Measurements from ENCODE around the gene AURKB. TPM values are rescaled to one million over a fixed set of nuclear protein-coding genes. Genes with fewer than 3 reads are reported as not detected.
"Not testable (repeated sequence)": the region's sequence is repeated elsewhere in the genome, so short reads cannot be mapped to it uniquely, and the experiment has no call there.

AURKB gene
- total and polyA plus RNA-seq, 4 donors = 2.1 to 5.7 (median 3.7) TPM

DNA sequence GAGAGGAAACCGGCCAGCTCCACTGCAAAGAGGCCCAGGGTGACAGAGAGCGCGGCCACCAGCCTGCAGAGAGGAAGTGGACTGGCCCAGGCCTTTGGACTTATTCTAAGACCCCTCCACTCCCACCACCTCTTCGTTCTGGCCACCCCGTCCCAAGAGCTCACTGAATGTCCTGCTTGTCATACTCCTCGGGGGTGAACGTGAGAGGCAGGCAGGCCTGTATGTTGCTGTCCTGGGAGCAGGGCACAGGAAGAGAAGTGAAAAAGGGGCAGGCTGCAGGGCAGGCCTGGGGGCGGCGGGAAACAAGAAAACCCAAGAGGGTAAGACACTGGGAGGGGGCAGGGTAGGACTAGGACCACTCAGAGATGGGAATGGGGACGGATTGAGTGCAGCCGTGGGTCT is 34.6 kb downstream of the AURKB start:
- Histone ChIP-seq H3K27me3 (ENCODE audit: control insufficient read depth in 3 of 3, insufficient read depth in 3 of 3, low read length in 2 of 3) (no peaks in the 10 kb centered on the region), H3K4me3 (peak overlapping the region; percentile 55), H3K9ac (ENCODE audit: insufficient read depth in 1 of 2, low read length in 2 of 2) (peak overlapping the region; percentile 78 to 87), H3K36me3 (ENCODE audit: control insufficient read depth in 4 of 4, insufficient read depth in 4 of 4, low read length in 4 of 4) (no peaks in the 10 kb centered on the region), H3K9me3 (ENCODE audit: control insufficient read depth in 4 of 4, insufficient read depth in 3 of 4, low read length in 3 of 4) (no peaks in the 10 kb centered on the region), H3K4me1 (ENCODE audit: control insufficient read depth in 5 of 5, insufficient read depth in 5 of 5, low read length in 5 of 5) (peaks cover 0 to 35% (median 26%) of the 10 kb centered on the region in 5 donors), H3K27ac (ENCODE audit: low read depth in 1 of 2, low read length in 1 of 2) (peak overlapping the region; percentile 71 to 87)
- TF ChIP-seq, protein P1, sequence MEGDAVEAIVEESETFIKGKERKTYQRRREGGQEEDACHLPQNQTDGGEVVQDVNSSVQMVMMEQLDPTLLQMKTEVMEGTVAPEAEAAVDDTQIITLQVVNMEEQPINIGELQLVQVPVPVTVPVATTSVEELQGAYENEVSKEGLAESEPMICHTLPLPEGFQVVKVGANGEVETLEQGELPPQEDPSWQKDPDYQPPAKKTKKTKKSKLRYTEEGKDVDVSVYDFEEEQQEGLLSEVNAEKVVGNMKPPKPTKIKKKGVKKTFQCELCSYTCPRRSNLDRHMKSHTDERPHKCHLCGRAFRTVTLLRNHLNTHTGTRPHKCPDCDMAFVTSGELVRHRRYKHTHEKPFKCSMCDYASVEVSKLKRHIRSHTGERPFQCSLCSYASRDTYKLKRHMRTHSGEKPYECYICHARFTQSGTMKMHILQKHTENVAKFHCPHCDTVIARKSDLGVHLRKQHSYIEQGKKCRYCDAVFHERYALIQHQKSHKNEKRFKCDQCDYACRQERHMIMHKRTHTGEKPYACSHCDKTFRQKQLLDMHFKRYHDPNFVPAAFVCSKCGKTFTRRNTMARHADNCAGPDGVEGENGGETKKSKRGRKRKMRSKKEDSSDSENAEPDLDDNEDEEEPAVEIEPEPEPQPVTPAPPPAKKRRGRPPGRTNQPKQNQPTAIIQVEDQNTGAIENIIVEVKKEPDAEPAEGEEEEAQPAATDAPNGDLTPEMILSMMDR (IDR thresholded peaks at IDR 0.05; ENCODE audit: control extremely low read depth, extremely low read depth) = no peak
- DNase-seq (peak in 1 of 3 donors; percentile 41), ATAC-seq (ENCODE audit: insufficient read depth, low FRiP score) (no peak)
- WGBS, 2 donors = 7% methylated on average over 11 of the region's 11 CpGs

DNA sequence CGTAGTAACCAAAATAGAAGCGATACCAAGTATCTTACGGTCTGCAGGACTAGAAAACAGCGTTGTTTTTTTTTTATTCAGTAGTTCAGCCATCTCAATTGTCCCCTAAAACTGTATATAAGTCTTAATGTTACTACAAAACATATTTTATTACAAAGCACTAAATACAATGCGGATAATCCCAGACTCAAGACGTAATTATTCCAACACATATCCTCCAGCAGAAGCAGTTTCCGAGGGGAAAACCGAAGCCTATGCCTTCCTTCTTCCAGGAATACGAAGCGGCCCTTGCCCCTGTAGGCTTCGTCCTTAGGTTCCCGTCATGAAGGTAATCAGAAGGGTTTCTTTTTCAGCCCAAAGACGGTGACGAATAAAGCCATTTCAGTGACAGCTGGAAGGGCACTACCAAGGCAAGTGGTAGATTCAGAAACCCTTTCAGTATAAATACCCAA is 36.5 kb downstream of the AURKB start:
- H3K27ac ChIP-seq (ENCODE audit: low read depth in 1 of 2, low read length in 1 of 2) = peak overlapping the region; percentile 17 to 78
- peaks cover 0 to 35% (median 26%) of the 10 kb centered on the region in 5 donors for H3K4me1 ChIP-seq (ENCODE audit: control insufficient read depth in 5 of 5, insufficient read depth in 5 of 5, low read length in 5 of 5)
- peak overlapping the region; percentile 76 to 97 for H3K9ac ChIP-seq (ENCODE audit: insufficient read depth in 1 of 2, low read length in 2 of 2)
- DNase-seq (no peak), ATAC-seq (ENCODE audit: insufficient read depth, low FRiP score) (no peak)
- H3K4me3 ChIP-seq = no peak overlapping the region
- no peaks in the 10 kb centered on the region for H3K36me3 ChIP-seq (ENCODE audit: control insufficient read depth in 4 of 4, insufficient read depth in 4 of 4, low read length in 4 of 4)
- H3K27me3 ChIP-seq (ENCODE audit: control insufficient read depth in 3 of 3, insufficient read depth in 3 of 3, low read length in 2 of 3) = no peaks in the 10 kb centered on the region
- H3K9me3 ChIP-seq (ENCODE audit: control insufficient read depth in 4 of 4, insufficient read depth in 3 of 4, low read length in 3 of 4) = no peaks in the 10 kb centered on the region
- TF ChIP-seq, protein P1 (IDR thresholded peaks at IDR 0.05; ENCODE audit: control extremely low read depth, extremely low read depth) = no peak
- 12 to 15% methylated on average over 14 of the region's 14 CpGs for WGBS, 2 donors

DNA sequence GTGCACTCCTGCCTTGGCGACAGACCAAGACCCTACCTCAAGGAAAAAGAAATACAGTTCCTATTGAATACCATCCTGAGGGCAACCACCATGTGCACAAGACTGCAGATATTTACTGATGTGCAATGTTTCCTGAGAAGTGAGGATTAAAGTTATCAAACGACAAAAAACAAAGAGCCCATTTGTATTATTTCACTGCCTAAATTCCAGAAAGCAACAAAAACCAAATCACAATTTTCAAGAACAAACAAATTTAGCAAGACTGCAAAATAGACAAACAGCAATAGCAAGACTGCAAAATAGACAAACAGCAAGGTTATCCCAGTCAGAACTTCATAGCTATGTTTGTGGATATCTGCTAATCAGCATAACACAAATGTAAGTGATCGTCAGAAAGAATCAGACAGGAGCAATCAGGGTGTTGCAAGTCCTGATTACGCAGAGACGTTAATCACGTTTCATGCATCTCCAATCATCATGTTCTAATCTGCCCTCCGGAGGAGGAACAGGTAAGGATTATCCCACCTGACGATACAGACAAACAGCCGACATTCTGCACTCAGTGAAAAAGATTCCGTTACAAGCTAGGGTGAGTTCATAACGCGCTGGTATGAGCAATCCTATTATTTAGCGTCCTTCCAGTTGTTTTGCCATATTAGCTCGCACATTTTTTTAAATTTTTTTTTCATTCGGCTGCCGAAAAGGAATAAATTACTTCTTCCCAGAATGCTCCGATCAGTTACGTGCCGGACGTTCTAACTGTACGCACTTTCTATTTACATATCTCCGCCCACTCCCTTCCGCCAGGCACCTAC is 37.1 kb downstream of the AURKB start:
- no peaks in the 10 kb centered on the region for H3K36me3 ChIP-seq (ENCODE audit: control insufficient read depth in 4 of 4, insufficient read depth in 4 of 4, low read length in 4 of 4)

DNA sequence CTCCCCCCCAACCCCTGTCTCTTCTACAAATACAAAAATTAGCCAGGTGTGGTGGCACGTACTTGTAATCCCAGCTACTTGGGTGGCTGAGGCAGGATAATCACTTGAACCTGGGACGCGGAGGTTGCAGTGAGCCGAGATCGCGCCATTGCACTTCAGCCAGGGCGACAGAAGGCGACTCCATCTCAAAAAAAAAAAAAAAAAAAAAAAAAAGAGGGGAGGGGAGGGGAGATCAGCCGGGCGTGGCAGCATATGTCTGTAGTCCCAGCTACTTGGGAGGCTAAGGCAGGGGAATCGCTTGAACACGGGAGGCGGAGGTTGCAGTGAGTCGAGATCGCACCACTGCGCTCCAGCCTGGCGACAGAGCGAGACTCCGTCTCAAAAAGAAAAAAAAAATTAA is 40.2 kb downstream of the AURKB start:
- H3K9me3 ChIP-seq (ENCODE audit: control insufficient read depth in 4 of 4, insufficient read depth in 3 of 4, low read length in 3 of 4); ATAC-seq (ENCODE audit: insufficient read depth, low FRiP score); DNase-seq; H3K27me3 ChIP-seq (ENCODE audit: control insufficient read depth in 3 of 3, insufficient read depth in 3 of 3, low read length in 2 of 3); H3K4me3 ChIP-seq; H3K36me3 ChIP-seq (ENCODE audit: control insufficient read depth in 4 of 4, insufficient read depth in 4 of 4, low read length in 4 of 4); H3K27ac ChIP-seq (ENCODE audit: low read depth in 1 of 2, low read length in 1 of 2); H3K9ac ChIP-seq (ENCODE audit: insufficient read depth in 1 of 2, low read length in 2 of 2): not testable (repeated sequence)
- H3K4me1 ChIP-seq (ENCODE audit: control insufficient read depth in 5 of 5, insufficient read depth in 5 of 5, low read length in 5 of 5) = peaks cover 0 to 22% (median 9%) of the 10 kb centered on the region in 5 donors
- WGBS, 2 donors = 87 to 93% methylated on average over 19 of the region's 19 CpGs

More for the DNA sequence above, 37.1 kb downstream of the AURKB start:
- peak overlapping the region; percentile 76 to 97 for H3K9ac ChIP-seq (ENCODE audit: insufficient read depth in 1 of 2, low read length in 2 of 2)
- peak; percentile 93 to 98 (median 97) for DNase-seq
- H3K27ac ChIP-seq (ENCODE audit: low read depth in 1 of 2, low read length in 1 of 2) = peak overlapping the region; percentile 65 to 94
- ATAC-seq (ENCODE audit: insufficient read depth, low FRiP score) = peak; percentile 85
- H3K27me3 ChIP-seq (ENCODE audit: control insufficient read depth in 3 of 3, insufficient read depth in 3 of 3, low read length in 2 of 3) = no peaks in the 10 kb centered on the region
- peaks cover 0 to 35% (median 26%) of the 10 kb centered on the region in 5 donors for H3K4me1 ChIP-seq (ENCODE audit: control insufficient read depth in 5 of 5, insufficient read depth in 5 of 5, low read length in 5 of 5)
- 1% methylated on average over 23 of the region's 23 CpGs for WGBS, 2 donors
- H3K4me3 ChIP-seq = no peak overlapping the region
- H3K9me3 ChIP-seq (ENCODE audit: control insufficient read depth in 4 of 4, insufficient read depth in 3 of 4, low read length in 3 of 4) = no peaks in the 10 kb centered on the region
- TF ChIP-seq, protein P1 (IDR thresholded peaks at IDR 0.05; ENCODE audit: control extremely low read depth, extremely low read depth) = no peak
